HG03159 (cell line): Measurements from ENCODE around the gene CARD14.
A peak's percentile ranks its signal among the peaks of the same experiment; 100 is the strongest.
"Not testable (repeated sequence)": the region's sequence is repeated elsewhere in the genome, so short reads cannot be mapped to it uniquely, and the experiment has no call there.

Experiments used
- ATAC-seq: cut with Tn5 transposase; IDR thresholded peaks from one replicate; pipeline ENCODE4 v1.9.1; 2021; ENCODE audit warnings: mild to moderate bottlenecking, moderate library complexity; ENCODE audit not compliant: unreplicated experiment

The CARD14 gene

DNA sequence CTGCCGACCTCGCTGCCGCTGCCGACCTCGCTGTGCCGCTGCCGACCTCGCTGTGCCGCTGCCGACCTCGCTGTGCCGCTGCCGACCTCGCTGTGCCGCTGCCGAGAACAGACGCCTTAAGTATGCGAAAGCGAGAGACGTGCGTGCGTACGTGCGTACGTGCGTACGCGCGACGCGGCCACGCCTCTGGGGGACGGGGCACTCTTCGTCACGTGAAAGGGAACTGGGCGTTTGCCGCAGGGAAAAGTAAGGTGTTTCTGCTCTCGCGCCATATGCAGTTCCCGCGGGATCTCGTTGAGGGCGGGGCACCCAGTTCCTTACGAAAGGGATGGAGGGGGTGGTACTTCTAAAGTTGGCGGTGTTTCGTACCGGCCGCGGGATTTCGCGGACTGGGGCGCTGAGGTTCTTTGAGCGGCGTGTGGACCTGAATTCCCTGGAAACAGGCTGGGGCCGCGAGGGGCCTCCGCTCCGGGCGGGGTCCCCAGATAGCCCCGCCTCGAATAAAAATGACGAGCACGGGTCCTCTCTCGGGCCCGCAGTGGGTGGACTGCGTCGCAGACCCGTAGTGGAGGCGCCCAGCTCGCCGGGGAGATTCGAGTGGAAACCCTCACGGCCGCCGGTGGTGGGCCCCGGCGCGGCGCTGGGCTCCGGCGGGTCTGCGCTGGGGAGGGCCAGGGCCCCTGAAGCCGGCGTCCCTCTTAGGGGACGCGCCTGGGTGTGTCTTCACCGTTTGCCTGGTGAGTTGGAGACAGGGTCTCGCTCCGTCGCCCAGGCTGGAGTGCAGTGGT lies 22.6 kb upstream of the CARD14 start, which contains the start of gene EIF4A3:
Gene EIF4A3, minus strand, starts transcription at position 94 of the 788 bp plus-strand sequence. CDS start 167 bp downstream, outside the sequence.
- ATAC-seq, result peak; percentile 88

DNA sequence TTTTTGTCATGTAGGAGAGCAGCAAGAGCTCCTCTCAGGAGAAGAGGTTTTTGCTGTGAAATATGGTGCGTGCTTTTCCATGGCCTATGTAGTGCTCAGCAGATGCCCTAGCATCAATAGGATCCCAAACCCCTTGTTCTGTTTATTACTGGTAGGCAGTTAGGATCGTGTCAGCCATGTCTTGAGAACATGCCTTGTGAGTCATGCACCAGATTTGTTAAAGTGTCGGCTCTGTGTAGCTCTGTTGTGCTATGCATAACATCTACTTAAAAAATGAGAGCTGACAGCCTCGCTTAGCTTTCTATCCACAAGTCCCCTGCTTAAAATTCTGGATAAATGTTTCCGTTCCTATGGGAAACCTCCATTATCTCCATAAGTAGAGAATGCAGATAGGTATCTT lies 18.5 kb upstream of the CARD14 start:
- ATAC-seq, result no peak

DNA sequence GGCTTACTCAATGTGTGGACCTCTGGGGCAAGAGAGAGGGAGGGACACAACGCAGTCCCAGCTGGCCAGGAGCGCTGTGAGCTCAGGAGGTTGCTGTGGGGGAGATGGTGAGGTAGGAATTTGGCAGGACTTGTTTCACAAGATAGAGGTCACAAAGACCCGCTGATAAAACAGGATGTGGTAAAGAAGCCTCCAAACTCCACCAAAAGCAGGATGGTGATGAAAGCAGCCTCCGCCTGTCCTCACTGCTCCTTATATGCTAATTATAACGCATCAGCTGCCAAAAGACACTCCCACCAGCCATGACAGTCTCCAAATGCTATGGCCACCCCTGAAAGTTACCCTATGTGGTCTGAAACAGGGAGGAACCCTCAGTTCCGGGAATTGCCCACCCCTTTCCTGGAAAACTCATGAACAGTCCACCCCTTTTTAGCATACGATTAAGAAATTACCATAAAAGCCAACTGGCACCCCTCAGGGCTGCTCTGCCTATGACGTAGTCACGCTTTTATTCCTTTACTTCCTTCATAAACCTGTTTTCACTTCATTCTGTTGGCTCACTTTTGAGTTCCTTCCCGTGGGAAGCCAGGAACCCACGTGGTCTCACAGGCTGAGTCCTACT lies 17.6 kb upstream of the CARD14 start:
- ATAC-seq, result no peak

DNA sequence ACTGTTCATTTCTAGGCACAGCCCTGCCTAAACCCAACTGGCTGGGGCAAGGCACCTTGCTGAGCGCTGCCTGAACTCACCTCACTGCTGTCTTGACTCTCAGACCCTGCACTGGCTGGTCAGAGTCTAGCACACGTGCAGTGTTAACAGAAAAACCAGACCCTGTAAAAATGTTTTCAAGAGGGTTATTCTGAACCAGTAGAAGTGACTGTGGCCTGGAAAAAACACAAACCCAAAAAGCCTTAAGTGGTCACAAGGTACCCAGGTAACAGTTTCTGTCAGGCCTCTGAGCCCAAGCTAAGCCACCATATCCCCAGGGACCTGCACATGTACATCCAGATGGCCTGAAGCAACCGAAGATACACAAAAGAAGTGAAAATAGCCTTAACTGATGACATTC lies 16.8 kb upstream of the CARD14 start:
- ATAC-seq, result peak; percentile 49

DNA sequence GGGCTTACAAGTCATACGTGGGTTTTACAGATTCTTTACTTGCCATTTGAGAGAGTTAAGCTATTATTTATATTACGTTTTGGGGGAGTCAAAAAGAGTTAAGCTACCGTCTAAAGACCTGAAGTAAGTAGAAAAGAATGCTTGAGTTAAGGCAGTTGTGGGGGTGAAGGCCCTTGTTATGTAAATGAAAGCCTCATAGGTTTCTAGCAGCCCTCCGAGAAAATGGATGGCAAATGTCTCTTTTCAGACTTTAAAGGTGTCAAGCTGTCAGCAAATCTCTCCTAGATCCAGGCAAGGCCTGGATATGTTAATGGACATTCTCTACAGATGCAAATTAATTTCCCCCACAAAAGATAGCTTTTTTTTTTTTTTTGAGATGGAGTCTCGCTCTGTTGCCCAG lies 15.7 kb upstream of the CARD14 start:
- ATAC-seq, result no peak

DNA sequence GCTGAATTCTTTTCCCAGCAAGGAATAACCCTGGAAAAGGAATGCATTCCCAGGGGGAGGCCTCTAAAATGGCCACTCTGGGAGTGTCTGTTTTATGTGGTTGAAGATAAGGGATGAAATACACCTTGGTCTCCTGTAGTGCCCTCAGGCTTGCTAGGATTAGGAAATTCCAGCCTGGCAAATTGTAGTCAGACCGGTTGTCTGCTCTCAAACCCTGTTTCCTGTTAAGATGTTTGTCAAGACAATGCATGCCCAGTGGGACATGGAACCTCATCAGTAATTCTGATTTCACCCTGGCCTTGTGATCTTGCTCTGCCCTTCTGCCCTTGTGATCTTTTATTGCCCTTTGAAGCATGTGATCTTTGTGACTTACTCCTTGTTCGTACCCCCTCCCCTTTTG lies 14.2 kb upstream of the CARD14 start:
- not testable (repeated sequence) for ATAC-seq

DNA sequence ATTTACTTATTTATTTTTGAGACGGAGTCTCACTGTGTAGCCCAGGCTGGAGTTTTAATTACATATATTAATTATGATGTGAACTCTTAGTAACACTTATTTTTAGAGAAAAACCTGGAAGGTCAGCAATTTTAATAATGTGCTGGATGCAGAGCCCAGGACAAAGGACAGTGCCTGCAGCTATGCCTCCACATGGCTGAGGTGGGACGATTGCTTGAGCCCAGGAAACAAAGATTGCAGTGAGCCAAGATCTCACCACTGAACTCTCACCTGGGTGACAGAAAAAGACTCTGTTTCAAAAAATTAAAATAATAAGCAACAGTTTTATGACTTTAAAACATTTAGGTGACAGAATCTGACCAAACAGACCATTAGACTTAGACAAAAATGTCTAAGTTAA lies 11.0 kb upstream of the CARD14 start:
- no peak for ATAC-seq

DNA sequence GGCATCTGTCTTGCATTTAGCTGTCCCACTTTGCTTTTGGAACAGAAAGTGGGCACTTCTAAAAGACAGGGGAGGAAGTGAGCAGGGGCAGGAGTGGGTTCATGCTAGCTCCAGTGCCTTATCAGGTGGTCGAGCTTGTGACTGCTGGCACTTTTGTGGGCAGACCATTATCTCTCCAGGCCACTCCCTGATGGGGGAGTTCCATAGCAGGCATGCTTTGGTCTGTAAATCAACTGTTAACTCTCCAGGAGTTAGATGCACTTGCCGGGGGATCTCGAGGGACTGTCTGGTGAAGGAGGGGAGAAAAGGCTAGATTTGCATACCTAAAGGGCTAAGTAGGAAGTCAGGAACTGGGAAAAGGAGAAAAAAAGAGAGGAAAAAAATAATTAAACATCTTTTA lies 9.3 kb upstream of the CARD14 start:
- no peak for ATAC-seq

DNA sequence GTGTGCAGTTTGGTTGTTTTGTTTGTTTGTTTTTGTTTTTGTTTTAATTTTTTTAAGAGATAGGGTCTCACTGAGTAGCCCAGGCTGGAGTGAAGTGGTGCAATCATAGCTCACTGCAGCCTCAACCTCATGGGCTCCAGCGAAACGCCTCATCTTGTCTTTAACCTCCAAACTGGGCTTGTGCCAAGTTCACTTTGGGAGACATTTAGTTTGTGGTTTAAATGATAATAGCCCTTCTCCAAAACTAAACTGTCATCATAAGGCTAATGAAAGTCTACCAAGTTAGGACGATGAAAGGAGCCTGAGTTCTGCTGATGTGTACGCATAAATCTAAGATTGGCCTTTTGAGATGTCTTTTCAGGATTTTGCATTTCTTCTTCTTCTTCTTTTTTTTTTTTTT lies 6.5 kb upstream of the CARD14 start:
- no peak for ATAC-seq

DNA sequence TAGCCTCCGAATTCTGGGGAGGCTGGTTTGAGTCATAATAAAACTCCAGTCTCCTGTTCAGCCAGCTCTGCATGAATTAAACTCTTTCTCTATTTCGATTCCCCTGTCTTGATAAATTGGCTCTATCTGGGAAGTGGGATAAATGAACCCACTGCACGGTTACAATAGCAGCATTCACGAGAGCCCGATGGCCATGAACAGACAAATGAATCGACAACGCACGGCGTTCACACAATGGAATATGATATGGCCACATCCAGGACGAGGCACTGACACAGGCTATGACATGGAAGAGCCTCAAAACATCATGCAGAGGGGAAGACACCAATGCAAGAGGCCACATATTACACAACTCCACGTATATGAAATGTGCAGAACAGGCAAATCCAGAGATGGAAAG lies 5.6 kb upstream of the CARD14 start:
- ATAC-seq, result no peak

DNA sequence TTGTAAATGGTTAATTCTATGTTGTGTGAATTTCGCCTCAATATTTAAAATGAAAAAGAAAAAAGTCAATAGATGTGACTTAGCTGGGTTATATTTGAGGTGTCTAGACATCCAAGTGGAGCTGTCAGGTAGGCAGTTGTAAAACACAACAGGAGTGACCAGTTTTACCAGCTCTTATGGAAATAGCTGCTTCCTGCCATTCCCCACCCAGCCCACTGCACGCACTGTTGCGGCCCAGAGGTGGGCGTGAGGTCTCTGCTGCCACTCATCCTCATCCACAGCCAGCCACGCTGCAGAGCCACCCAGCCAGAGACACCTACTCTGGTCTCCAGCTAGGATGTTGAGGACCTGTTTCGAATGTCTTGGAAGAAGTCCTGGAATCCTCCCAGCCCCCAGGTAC lies 3.4 kb upstream of the CARD14 start:
- no peak for ATAC-seq

DNA sequence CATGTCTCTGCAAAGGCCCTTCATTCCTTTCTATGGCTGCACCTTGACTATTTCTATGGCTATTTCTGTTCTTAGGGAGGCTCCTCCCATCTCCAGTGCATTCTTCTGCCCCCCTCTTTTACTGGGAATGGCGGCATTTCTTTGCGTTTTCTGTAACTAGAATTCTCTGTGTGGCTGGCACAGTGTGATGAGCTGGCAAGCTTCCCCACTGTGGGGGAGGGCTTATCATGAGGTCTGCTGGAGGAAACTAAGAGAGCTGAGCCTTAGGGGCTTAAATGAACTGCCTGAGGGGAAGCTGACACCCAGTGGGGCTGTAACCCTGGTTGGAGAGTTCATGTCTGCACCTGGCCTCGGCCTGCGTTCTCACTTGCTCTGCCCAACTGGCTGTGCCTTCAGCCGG lies 1.5 kb upstream of the CARD14 start:
- ATAC-seq, result no peak

DNA sequence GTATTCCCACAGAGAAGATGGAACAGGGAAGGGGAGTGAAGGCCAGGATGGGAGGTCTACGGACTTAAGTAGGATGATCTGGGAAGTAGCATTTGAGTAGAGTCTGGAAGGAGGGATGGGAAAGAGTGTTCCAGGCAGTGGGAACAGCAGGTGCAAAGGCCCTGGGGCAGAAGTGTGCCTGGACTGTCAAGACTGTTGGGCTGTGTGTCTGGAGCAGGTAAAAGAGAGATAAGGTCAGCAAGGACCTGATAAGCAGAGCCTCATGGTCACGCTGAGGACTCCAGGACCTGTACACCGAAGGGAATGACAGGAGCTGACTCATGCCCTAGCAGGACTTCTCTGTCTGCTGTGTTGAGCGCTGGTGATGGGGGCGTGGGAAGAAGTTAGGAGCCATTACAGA lies 723 bp upstream of the CARD14 start:
- no peak for ATAC-seq

DNA sequence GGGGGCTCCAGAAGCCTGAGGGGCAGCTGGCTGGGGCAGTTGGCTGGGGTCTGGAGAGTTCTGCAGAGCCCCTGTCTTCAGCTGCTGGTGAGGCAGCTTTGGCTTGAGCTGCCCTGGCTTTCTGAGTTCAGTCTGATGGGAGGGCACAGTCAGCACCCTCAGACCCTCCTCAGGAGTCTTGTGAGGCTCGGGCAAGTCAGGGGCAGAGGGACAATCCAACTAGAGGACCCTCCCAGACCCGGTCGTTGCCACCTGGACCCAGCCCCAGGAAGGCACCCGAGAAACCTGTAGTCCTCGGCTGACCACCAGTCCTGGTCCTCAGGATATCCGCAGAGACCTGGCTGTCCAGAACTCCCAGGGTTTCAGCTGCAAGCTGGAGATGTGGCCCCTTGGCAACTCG lies 1.9 kb downstream of the CARD14 start:
- ATAC-seq, result no peak

DNA sequence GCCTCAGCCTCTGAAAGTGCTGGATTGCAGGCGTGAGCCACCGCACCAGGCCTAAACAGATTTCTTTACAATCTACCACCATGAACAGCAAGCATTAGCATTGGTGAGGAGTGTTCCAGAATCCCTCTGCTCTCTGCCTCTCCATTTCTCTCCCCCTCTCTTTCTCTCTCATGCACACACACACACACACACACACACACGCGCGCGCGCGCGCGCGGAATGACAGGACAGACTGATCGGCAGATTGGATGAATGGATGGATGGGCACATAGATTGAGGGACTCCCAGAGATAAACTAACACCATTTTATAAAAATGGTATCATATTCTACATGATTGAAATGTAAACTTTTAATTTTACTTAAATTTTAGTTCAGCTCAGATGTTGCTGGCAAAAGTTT lies 3.3 kb downstream of the CARD14 start:
- no peak for ATAC-seq

DNA sequence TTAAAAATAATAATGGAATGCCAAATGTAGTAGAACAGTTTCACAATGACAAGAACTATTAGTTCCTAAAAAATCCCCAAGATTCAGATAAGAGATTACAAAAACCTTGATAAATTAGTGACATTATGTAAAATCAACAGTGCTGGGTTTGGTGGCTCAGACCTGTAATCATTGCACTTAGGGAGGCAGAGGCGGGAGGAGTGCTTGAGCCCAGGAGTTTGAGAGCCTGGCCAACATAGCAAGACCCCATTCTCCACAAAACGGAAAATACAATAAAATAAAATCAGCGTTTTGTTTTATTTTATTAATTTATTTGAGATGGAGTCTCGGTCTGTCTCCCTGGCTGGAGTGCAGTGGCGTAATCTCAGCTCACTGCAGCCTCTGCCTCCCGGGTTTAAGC lies 4.1 kb downstream of the CARD14 start:
- no peak for ATAC-seq

DNA sequence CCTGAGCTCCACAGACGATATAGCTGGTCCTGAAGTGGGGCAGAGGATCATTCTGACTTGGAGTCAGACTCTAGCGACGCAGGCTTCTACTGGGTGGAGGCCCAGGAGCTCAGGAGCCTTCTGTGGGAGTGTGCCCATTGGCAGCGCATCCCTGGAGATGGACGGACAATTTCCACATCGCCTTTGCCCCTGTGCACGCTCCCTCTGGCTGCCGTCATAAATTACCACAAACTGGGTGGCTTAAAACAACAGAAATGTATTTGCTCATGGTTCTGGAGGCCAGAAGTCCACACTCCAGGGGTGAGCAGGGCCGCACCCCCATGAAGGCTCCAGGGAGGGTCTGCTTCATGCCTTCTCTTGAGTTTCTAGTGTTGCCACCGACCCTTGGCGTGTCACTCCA lies 6.9 kb downstream of the CARD14 start:
- ATAC-seq, result no peak

DNA sequence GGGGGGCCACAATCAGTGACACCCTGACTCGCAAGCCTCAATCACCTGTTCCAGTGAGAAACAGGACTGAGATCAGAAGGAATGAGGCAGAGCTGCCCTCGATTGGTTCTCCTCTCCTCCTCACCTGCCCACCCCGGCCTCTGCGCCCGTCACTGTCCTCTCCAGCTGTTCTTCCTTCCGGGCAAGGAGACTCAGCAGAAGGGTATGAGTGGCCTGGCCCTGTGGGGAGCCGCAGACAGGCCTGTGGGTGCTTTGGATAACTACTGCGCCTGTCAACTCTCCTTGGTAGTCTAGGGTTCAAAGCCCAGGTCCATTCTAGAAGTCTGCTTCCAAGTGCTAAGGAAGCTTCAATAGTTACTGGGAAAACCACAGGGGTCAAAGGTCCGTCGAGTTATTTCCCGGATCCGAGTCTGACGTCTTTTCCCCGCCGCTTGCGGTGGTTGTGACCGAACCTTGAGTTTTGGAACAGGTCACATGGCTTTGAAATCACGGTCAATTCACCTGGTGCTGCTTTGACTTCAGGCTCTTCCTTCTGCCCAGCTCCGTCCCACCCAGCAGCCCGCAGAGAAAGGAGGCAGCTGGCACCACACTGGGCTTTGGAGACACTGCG lies 8.3 kb downstream of the CARD14 start:
- ATAC-seq, result no peak

DNA sequence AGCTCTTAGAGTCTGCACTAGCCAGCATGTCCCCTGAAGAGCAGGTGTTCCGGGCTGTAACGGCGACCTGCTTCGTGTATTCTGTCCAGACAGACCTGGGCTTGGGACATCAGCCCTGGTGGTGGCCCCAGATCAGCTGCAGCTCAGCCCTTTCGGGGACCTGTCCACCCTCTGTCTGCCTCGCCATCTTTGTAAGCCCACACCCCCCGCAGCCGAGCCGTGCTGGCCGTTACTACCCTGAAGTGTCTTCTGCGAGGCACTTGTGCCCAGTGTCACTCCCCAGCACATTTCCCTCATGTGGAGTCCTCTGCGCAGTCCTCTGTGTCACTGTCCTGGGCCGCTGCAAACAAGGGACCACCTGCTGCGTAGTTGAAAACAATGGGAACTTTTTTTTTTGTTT lies 10.4 kb downstream of the CARD14 start:
- ATAC-seq, result no peak

DNA sequence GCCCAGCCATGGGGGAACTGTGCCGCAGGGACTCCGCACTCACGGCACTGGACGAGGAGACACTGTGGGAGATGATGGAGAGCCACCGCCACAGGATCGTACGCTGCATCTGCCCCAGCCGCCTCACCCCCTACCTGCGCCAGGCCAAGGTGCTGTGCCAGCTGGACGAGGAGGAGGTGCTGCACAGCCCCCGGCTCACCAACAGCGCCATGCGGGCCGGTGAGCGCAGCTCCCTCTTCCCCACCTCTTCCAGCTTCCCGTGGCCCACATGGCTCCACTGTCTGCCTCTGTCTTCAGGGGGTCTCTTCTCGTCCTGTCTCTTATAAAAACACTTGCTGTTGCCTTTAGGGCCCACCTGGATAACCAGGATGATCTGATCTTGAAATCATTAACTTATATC lies 11.6 kb downstream of the CARD14 start:
- no peak for ATAC-seq

DNA sequence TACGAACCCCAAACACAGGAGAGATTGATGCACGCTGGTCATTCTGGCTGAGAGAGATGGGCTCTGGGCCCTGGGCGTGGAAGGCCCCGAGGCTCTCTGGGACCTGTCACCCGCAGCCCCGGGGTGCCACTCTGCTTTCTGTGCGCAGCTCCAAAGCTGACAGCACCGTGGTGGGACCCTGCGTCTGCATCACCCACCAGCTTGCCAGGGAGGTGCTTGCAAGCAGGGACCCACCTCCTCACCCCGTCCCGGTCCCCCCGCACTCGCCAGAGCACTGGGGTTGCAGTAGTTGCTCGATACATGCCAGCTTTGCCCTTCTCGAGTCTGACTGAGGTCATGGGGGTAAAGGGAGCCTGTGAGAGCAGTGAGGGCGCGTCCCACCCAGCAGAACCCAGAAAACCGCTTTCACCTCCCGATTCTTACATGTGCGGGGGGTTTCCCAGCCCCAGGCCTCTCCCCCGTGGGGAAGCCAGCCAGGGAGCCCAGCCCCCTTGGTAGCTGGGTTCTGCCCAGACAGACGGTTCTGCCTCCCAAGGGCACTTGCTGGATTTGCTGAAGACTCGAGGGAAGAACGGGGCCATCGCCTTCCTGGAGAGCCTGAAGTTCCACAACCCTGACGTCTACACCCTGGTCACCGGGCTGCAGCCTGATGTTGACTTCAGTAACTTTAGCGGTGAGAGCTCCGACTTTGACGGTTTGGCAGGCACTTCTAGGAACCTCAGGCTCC lies 12.5 kb downstream of the CARD14 start:
- no peak for ATAC-seq

DNA sequence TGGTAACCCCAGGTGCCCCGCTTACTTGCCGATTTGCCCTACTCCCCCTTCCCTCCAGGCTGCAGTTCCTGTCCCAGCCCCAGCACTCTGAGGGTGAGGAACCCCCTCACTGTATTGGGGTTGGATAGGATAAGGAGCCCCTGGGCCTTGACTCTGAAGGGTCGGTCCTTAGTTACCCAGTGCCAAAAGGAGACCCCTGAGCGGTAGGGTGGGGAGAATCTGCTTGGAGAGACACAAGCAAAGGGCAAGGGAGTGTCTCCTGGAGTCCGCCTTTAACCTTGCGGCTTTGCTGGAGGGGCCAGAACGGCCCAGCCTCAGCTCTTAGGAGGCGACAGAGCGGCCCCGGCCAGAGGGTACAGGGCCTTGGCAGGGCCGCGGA lies 13.0 kb downstream of the CARD14 start:
- no peak for ATAC-seq
